ENCODE data around the gene DOCK8. TPM values are rescaled to one million over a fixed set of nuclear protein-coding genes. Genes with fewer than 3 reads are reported as not detected.

Gene DOCK8
- total and polyA plus RNA-seq, 2 of the 13 experiments (the other 11 are each of a cell fraction or from before 2014, with no cell fraction given): 0.28 to 0.38 TPM

DNA sequence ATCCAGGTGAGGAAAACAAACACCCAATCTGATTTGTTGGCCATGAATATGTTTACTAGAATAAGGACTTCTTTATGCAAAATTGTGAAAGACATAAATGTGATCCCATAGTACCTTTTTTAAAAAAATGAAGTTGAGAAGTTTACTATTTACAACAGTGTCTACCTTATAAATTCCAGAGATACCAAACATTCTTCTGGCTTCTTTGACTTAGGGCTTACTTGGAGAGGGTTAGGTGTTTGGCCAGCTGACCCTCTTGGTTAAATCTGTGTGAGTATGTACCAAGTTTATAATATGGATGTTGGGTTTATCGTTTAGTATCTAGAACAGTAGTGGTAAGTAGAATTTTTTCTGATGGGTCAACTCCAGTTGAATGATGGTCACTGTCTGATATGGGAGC, 212.3 kb downstream of the DOCK8 start:
- H3K79me2 ChIP-seq (ENCODE audit: insufficient read depth, low read length): no peaks in the 10 kb centered on the region
- no peaks in the 10 kb centered on the region for H3K9me3 ChIP-seq (ENCODE audit: low read length)
- ChIA-PET POLR2A (no interaction called here), CTCF (ENCODE audit: low intra/inter-chr PET ratio, low total read pairs) (no interaction called here)
- WGBS (ENCODE audit: low lambda C conversion rate): 87% methylated on average over 1 of the region's 1 CpG
- H3K9ac ChIP-seq (ENCODE audit: insufficient read depth, low read depth, low read length): no peak overlapping the region
- H3K4me3 ChIP-seq (replicated peaks in 1 of 3; ENCODE audit: insufficient read depth in 1 of 3, low read depth in 2 of 3, low read length in 3 of 3): no peak overlapping the region
- ATAC-seq (no peak), FAIRE-seq (no peak), DNase-seq (ENCODE audit: low spot score) (no peak)
- no peak overlapping the region for H2AFZ ChIP-seq (ENCODE audit: low read length)
- no peak for TF ChIP-seq U2AF2 (IDR thresholded peaks at IDR 0.05; ENCODE audit: low read depth, low read length)
- no peak for TF ChIP-seq SKI (IDR thresholded peaks at IDR 0.05; ENCODE audit: partially characterized antibody)
- TF ChIP-seq, protein P1, sequence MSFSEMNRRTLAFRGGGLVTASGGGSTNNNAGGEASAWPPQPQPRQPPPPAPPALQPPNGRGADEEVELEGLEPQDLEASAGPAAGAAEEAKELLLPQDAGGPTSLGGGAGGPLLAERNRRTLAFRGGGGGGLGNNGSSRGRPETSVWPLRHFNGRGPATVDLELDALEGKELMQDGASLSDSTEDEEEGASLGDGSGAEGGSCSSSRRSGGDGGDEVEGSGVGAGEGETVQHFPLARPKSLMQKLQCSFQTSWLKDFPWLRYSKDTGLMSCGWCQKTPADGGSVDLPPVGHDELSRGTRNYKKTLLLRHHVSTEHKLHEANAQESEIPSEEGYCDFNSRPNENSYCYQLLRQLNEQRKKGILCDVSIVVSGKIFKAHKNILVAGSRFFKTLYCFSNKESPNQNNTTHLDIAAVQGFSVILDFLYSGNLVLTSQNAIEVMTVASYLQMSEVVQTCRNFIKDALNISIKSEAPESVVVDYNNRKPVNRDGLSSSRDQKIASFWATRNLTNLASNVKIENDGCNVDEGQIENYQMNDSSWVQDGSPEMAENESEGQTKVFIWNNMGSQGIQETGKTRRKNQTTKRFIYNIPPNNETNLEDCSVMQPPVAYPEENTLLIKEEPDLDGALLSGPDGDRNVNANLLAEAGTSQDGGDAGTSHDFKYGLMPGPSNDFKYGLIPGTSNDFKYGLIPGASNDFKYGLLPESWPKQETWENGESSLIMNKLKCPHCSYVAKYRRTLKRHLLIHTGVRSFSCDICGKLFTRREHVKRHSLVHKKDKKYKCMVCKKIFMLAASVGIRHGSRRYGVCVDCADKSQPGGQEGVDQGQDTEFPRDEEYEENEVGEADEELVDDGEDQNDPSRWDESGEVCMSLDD (CRISPR knock-in tag; IDR thresholded peaks at IDR 0.05; ENCODE audit: borderline replicate concordance): no peak
- TF ChIP-seq CBX5 (CRISPR knock-in tag; IDR thresholded peaks at IDR 0.05; ENCODE audit: borderline replicate concordance): no peak
- TF ChIP-seq USF2 (IDR thresholded peaks at IDR 0.05; ENCODE audit: low read depth, low read length): no peak
- TF ChIP-seq USF2 (CRISPR knock-in tag; IDR thresholded peaks at IDR 0.05; ENCODE audit: borderline replicate concordance): no peak
- TF ChIP-seq ZNF121 (CRISPR knock-in tag; IDR thresholded peaks at IDR 0.05): no peak
- in situ Hi-C loops (cut with HindIII; ENCODE audit: extremely low pct_ligation_motif_present, low pct_unique_long_range_greater_than_20kb) (no loop called here), intact Hi-C loops (cut with micrococcal nuclease; ENCODE audit: unreplicated experiment) (no loop called here)
- no peaks in the 10 kb centered on the region for H3K4me1 ChIP-seq (ENCODE audit: insufficient read depth, low read length)
- H4K20me1 ChIP-seq (ENCODE audit: insufficient read depth, low read length): no peaks in the 10 kb centered on the region
- H3K27me3 ChIP-seq (ENCODE audit: control insufficient read depth in 1 of 2, insufficient read depth in 2 of 2, low read length in 2 of 2): no peaks in the 10 kb centered on the region
- BruUV-seq (replicated peaks): no TSS peak
- no peak overlapping the region for H3K4me2 ChIP-seq (ENCODE audit: low read depth, low read length)
- no peak overlapping the region for H3K27ac ChIP-seq (ENCODE audit: extremely low read length, insufficient read depth, low read length)
- no peaks in the 10 kb centered on the region for H3K36me3 ChIP-seq (replicated peaks in 1 of 2; ENCODE audit: control insufficient read depth in 1 of 2, insufficient read depth in 2 of 2, low read length in 2 of 2)
